SK-N-MC (cell line): ENCODE data around the gene PPME1.

Experiments
- EZH2 ChIP-seq: fragments of 200-600 bp; sonication (generic); IDR thresholded peaks from one replicate; pipeline ENCODE4 v1.6.1; 2017; ENCODE audit warnings: antibody characterized with exemption
- FOXP2 ChIP-seq: optimal IDR thresholded peaks from 2 replicates; pipeline ENCODE3; 2011; ENCODE audit warnings: mild to moderate bottlenecking, moderate library complexity; ENCODE audit not compliant: insufficient read depth; ENCODE audit errors: extremely low read length, control extremely low read depth
- POLR2AphosphoS5 ChIP-seq: IDR thresholded peaks from 2 replicates; pipeline ENCODE4 v1.6.1; 2012; ENCODE audit warnings: mild to moderate bottlenecking, low read depth, low read length, borderline replicate concordance

- no peak for TF ChIP-seq EZH2
- no peak for TF ChIP-seq POLR2AphosphoS5
- TF ChIP-seq FOXP2: no peak
Observed at GRCh38 chr11:74225565-74225964, 54.5 kb downstream of the PPME1 start.
